Stimulated activated naive B cell treated with anti-CD40 and anti-IgM and Interleukin-4, amounts not matched to agents 10 μg/mL and 1 μg/mL and 100 μg/mL, for 72 hours (primary cell): Measurements from ENCODE around the gene AMBP.

Experiments used
- ATAC-seq, 2 donors: fragments of 150-1000 bp; cut with Tn5 transposase; replicated peaks; 2 replicates each; pipeline ENCODE4 v1.10.0; 2021; ENCODE audit warnings: moderate library complexity in 1 of 2
- DNase-seq: peaks from one replicate; pipeline ENCODE4 v3.0.0; 2021
- H3K27ac Mint-ChIP-seq: one replicate; pipeline ENCODE4 v1.8.0; 2022; ENCODE audit warnings: mild to moderate bottlenecking, mixed read lengths
- H3K27me3 Mint-ChIP-seq, 2 donors: one replicate each; pipeline ENCODE4 v1.8.0; 2022; ENCODE audit warnings: mixed read lengths in 2 of 2
- H3K36me3 Mint-ChIP-seq, 2 donors: one replicate each; pipeline ENCODE4 v1.8.0; 2022; ENCODE audit warnings: mixed read lengths in 2 of 2, mild to moderate bottlenecking in 1 of 2
- H3K4me1 Mint-ChIP-seq, 2 donors: one replicate each; pipeline ENCODE4 v1.8.0; 2022; ENCODE audit warnings: mixed read lengths in 2 of 2, mild to moderate bottlenecking in 1 of 2
- H3K4me3 Mint-ChIP-seq, 2 donors: one replicate each; pipeline ENCODE4 v1.8.0; 2022; ENCODE audit warnings: mild to moderate bottlenecking in 2 of 2, mixed read lengths in 2 of 2, moderate library complexity in 1 of 2
- H3K9me3 Mint-ChIP-seq, 2 donors: one replicate each; pipeline ENCODE4 v1.8.0; 2022; ENCODE audit warnings: mixed read lengths in 2 of 2, mild to moderate bottlenecking in 1 of 2

AMBP gene

DNA sequence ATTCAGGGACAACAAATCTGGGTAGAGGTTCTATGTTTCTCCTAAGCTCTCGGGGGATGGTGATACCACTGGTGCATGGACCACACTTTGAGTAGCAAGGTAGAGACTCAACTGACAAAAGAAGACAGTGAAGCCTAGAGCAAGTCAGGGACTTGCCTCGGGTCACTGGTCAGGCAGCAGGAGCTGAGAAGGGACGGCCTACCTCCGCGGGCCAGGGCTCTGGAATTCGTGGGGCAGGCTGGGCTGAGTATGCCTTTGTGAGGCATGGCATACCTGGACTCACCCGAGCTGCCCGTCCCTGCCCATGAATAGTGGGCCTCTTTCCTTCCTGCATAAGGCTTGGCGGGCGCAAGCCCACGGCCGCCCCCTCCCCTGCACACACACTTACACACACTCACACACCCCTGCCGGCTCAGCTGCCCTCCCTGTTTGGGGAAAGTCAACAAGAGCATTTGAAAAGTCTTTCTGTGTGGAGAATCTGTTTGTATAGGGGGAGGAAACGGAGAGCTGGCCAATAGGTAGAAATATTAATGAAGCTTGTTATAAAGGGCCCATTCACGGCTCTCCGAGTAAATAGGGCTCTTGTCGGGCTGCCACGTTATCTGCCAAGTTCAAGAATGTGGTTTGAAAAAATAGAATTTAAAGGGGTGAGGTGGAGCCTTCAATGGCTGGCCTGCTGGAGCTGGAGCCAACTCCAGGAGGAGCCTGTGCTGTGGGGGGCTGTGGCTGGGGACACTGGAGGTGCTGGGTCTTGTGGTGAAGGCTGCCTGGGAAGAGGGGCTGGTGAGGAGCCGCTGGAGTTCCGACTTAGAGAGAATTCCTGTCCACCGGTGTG, 40.1 kb upstream of the AMBP start:
- Mint-ChIP-seq H3K36me3 (no peaks in the 10 kb centered on the region), H3K4me3 (no peak overlapping the region), H3K4me1 (no peaks in the 10 kb centered on the region), H3K27ac (no peak overlapping the region), H3K9me3 (peaks cover 0 to 3% of the 10 kb centered on the region in 2 donors), H3K27me3 (peaks cover 35 to 36% of the 10 kb centered on the region in 2 donors)
- ATAC-seq = no peak
- DNase-seq = no peak

DNA sequence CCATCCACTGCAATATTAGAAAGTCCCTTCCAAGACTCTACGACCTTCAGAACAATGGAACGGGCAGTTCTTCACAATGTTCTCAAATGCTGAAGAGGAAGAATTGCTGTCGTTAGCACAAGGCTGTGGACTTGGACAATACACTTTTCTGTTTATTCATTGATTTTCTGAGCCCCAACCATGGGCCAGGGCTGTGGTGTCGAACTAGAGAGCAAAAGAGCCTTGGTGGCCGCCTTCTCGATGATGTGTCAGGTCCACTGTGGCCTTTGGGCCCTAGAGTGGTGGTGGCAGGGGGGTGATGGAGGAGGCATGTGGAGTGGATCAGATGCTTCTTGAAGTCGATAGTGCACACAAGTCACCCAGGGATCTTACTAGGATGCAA, 39.5 kb upstream of the AMBP start:
- peaks cover 0 to 5% of the 10 kb centered on the region in 2 donors for H3K9me3 Mint-ChIP-seq
- DNase-seq (no peak), ATAC-seq (no peak)
- no peak overlapping the region for H3K4me3 Mint-ChIP-seq
- no peaks in the 10 kb centered on the region for H3K36me3 Mint-ChIP-seq
- peaks cover 41% of the 10 kb centered on the region in 2 donors for H3K27me3 Mint-ChIP-seq
- H3K27ac Mint-ChIP-seq = no peak overlapping the region
- no peaks in the 10 kb centered on the region for H3K4me1 Mint-ChIP-seq

DNA sequence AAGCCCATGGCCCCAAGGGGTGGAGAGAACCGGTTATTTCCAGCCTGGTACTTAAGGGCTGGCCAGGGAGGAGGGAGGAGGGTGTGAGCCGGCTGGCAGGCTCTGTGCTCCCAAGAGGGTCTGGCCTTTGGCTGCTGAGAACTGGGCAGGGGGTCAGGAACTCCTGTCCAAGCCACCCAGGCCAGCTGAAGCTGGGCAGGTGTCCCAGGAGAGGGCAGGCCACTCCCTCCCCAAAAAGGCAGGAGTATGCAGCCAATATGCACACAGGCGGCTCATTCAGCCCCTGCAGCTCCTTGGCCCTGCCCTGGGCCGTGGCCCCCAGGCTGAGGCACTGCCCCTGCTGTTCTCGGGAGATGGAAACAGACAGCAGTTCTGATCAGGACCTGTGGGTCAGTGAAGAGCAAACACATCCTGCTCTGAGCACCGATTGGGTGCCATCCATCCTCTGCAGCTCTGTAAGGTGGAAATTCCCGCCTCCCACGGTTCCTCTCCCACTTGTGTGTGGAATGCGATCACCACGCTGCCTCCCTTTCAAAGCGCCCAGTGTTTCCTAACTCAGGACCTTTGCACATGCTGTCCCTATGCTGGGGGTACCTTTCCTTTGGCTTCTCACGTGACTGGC, 38.1 kb upstream of the AMBP start:
- no peaks in the 10 kb centered on the region for H3K36me3 Mint-ChIP-seq
- DNase-seq (no peak), ATAC-seq (no peak)
- H3K4me1 Mint-ChIP-seq = no peaks in the 10 kb centered on the region
- no peak overlapping the region for H3K4me3 Mint-ChIP-seq
- peaks cover 0 to 5% of the 10 kb centered on the region in 2 donors for H3K9me3 Mint-ChIP-seq
- peaks cover 42 to 47% of the 10 kb centered on the region in 2 donors for H3K27me3 Mint-ChIP-seq
- no peak overlapping the region for H3K27ac Mint-ChIP-seq

DNA sequence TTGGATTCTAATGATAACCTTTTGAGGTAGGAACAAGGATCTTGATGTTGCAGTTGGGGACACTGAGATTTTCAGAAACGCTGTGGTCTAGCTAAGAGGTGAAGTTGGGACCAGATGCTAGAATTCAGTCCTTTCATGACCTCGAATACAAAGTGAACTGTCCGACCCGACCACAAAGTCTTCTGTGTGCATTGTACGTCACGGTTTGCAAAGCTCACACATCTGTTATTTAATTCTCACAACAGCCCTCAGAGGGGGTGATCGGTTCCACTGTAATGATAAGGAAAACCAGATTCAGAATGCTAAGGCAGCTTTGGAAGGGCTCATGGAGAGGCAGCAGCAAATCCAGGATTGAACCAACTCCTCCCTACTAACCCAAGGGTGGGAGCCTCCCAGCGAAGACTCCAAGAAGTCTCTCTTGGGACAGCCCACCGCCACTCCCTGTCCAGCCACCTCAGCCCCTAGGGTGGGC, 37.6 kb upstream of the AMBP start:
- Mint-ChIP-seq H3K4me3 (no peak overlapping the region), H3K27ac (no peak overlapping the region), H3K27me3 (peaks cover 40 to 50% of the 10 kb centered on the region in 2 donors), H3K4me1 (no peaks in the 10 kb centered on the region), H3K36me3 (no peaks in the 10 kb centered on the region), H3K9me3 (peaks cover 0 to 4% of the 10 kb centered on the region in 2 donors)
- DNase-seq = no peak
- ATAC-seq = no peak

DNA sequence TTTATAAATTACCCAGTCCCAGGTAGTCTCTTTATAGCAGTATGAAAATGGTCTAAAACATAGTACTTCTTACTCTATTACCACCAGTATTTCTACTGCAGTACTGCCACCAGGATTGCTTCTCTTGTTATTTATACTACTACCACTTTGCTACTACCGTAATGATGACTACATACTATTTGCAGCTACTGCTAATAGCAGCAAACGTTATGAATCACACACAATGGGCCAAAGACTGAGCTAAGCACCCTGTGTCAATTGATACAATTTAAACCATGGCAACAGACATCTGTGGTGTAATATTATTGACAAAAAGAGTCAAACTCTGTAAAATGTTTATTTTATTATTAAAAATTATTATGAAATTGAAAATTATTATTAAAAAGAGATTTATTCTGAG, 36.3 kb upstream of the AMBP start:
- Mint-ChIP-seq H3K4me1 (no peaks in the 10 kb centered on the region), H3K4me3 (no peak overlapping the region), H3K27me3 (peaks cover 37 to 49% of the 10 kb centered on the region in 2 donors), H3K27ac (no peak overlapping the region), H3K36me3 (no peaks in the 10 kb centered on the region), H3K9me3 (peaks cover 0 to 2% of the 10 kb centered on the region in 2 donors)
- ATAC-seq = no peak
- DNase-seq = no peak

GRCh38 chr9:114112778-114113584, 34.9 kb upstream of the AMBP start:
- no peak overlapping the region for H3K4me3 Mint-ChIP-seq
- no peaks in the 10 kb centered on the region for H3K4me1 Mint-ChIP-seq
- H3K36me3 Mint-ChIP-seq = no peaks in the 10 kb centered on the region
- DNase-seq (no peak), ATAC-seq (no peak)
- no peak overlapping the region for H3K27ac Mint-ChIP-seq
- H3K27me3 Mint-ChIP-seq = peaks cover 35 to 44% of the 10 kb centered on the region in 2 donors
- H3K9me3 Mint-ChIP-seq = peaks cover 0 to 2% of the 10 kb centered on the region in 2 donors

DNA sequence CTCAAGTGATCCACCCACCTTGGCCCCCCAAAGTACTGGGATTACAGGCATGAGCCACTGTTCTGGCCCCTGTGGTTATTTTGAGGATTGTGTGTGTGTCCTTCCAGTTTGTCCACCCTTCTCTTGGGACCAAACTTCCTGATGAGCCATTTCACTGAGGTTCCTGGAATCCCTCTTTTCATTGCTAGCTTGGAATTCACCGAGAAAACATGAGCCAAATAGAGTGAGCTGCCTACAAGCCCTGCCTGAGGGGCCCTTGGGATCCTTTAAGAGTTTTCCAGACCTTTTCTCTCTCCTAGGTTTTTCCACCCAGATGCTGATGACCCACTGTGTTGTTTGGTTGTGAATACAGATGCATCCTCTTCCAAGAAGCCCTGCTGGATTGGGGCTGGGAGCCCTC, 34.2 kb upstream of the AMBP start:
- no peak overlapping the region for H3K4me3 Mint-ChIP-seq
- H3K27ac Mint-ChIP-seq = no peak overlapping the region
- H3K36me3 Mint-ChIP-seq = no peaks in the 10 kb centered on the region
- ATAC-seq (no peak), DNase-seq (no peak)
- peaks cover 0 to 2% of the 10 kb centered on the region in 2 donors for H3K9me3 Mint-ChIP-seq
- peaks cover 0 to 2% of the 10 kb centered on the region in 2 donors for H3K4me1 Mint-ChIP-seq
- peaks cover 35 to 43% of the 10 kb centered on the region in 2 donors for H3K27me3 Mint-ChIP-seq

- DNase-seq (no peak), ATAC-seq (no peak)
- no peaks in the 10 kb centered on the region for H3K36me3 Mint-ChIP-seq
- no peak overlapping the region for H3K27ac Mint-ChIP-seq
- no peak overlapping the region for H3K4me3 Mint-ChIP-seq
- H3K27me3 Mint-ChIP-seq = peaks cover 29 to 37% of the 10 kb centered on the region in 2 donors
- peaks cover 0 to 2% of the 10 kb centered on the region in 2 donors for H3K4me1 Mint-ChIP-seq
- peaks cover 0 to 2% of the 10 kb centered on the region in 2 donors for H3K9me3 Mint-ChIP-seq
These were observed 32.1 kb upstream of the AMBP start for GRCh38 chr9:114110180-114110579.

- peaks cover 0 to 2% of the 10 kb centered on the region in 2 donors for H3K9me3 Mint-ChIP-seq
- H3K4me1 Mint-ChIP-seq = peaks cover 0 to 2% of the 10 kb centered on the region in 2 donors
- no peak overlapping the region for H3K27ac Mint-ChIP-seq
- no peak for DNase-seq
- no peak for ATAC-seq
- no peak overlapping the region for H3K4me3 Mint-ChIP-seq
- H3K36me3 Mint-ChIP-seq = no peaks in the 10 kb centered on the region
- H3K27me3 Mint-ChIP-seq = peaks cover 27 to 33% of the 10 kb centered on the region in 2 donors
These were observed 31.0 kb upstream of the AMBP start for GRCh38 chr9:114109124-114109523.

DNA sequence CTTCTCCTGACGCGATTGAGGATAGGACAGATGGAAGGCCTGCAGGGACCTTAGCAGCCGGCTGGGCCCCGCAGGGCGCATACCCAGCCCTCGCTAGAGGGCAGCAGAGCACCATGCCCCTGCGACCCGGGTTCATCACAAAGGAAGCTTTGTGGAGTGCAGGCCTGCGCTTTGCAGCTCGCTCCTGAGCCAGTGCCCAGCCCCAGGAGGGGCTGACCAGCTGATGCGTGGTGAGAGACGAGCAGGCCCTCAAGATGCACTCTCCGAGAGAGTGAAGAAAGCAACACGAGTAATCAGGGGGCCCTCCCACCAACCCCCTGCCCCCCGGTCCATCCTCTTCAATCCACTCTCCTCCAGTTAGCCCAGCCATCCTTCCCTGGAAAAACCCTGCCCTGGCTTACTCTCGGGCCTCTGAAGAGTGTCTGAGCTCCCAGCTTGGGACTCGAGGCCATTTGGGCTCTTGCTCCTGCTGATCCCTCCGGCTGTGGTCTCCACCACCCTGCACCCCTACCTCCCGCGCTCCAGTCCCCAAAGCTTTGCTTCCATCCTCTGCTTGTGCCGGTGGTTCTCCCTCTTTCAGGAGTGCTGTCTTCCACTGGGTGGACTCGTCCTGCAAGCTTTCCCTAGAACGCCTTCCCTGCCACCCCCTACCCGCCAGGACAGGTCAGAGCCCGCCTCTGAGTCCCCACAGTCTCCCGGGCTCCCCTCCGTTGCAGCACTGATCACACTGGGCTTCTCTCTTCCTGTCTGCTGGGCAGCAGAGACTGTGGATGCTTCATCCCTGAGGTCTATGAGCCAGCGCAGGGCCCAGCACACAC, 30.1 kb upstream of the AMBP start:
- DNase-seq = peak; percentile 31
- Mint-ChIP-seq H3K9me3 (peaks cover 0 to 2% of the 10 kb centered on the region in 2 donors), H3K36me3 (no peaks in the 10 kb centered on the region), H3K27me3 (peaks cover 20 to 36% of the 10 kb centered on the region in 2 donors), H3K27ac (no peak overlapping the region), H3K4me3 (no peak overlapping the region), H3K4me1 (peaks cover 0 to 2% of the 10 kb centered on the region in 2 donors)
- ATAC-seq = peak; percentile 88 to 93

GRCh38 chr9:114107286-114108001, 29.3 kb upstream of the AMBP start:
- H3K36me3 Mint-ChIP-seq = no peaks in the 10 kb centered on the region
- H3K9me3 Mint-ChIP-seq = peaks cover 0 to 3% of the 10 kb centered on the region in 2 donors
- peaks cover 0 to 2% of the 10 kb centered on the region in 2 donors for H3K4me1 Mint-ChIP-seq
- ATAC-seq (peak; percentile 21 to 41), DNase-seq (no peak)
- no peak overlapping the region for H3K4me3 Mint-ChIP-seq
- peaks cover 19 to 36% of the 10 kb centered on the region in 2 donors for H3K27me3 Mint-ChIP-seq
- no peak overlapping the region for H3K27ac Mint-ChIP-seq

DNA sequence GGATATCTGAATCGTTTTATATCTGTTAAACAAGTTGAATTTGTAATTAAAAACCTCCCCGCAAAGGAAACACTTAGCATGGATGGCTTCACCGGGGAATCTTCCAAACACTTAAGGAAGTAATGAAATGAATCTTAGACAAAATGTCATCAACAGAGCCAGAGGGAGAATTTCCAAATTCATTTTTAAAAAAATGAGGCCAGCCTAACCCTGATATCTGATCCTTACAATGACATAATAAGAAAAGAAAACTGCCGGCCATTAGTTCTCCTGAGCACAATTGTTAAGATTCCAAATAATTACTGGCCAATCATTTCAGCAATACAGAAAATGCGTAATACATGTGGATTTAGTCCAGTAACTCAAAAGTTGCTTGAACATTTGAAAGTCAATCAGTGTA, 27.1 kb upstream of the AMBP start:
- ATAC-seq = no peak
- H3K9me3 Mint-ChIP-seq = peaks cover 3 to 11% of the 10 kb centered on the region in 2 donors
- H3K36me3 Mint-ChIP-seq = peaks cover 3% of the 10 kb centered on the region in 2 donors

DNA sequence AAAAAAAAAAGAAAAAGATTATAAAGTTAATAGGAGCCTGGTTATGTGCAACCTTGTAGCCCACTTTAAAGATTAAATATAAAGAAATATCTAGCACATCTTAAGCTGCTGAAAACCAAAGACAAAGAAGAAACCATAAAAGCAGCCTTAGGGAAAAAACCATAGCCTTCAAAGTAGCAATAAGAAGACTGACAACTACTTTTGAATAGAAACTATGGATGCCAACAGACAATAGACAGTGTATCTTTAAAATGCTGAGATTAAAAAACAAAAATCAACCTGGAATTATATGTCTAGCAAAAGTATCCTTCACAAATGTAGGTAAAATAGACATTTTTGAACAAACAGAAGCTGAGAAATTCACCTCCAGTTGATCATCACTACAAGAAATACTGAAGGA, 24.4 kb upstream of the AMBP start:
- peaks cover 3 to 11% of the 10 kb centered on the region in 2 donors for H3K9me3 Mint-ChIP-seq
- peaks cover 2 to 3% of the 10 kb centered on the region in 2 donors for H3K4me1 Mint-ChIP-seq
- DNase-seq = no peak
- no peak for ATAC-seq
- H3K36me3 Mint-ChIP-seq = peaks cover 3% of the 10 kb centered on the region in 2 donors
- peaks cover 29 to 42% of the 10 kb centered on the region in 2 donors for H3K27me3 Mint-ChIP-seq
- no peak overlapping the region for H3K4me3 Mint-ChIP-seq
- no peak overlapping the region for H3K27ac Mint-ChIP-seq

More for the DNA sequence above, 27.1 kb upstream of the AMBP start:
- Mint-ChIP-seq H3K27me3 (peaks cover 27 to 34% of the 10 kb centered on the region in 2 donors), H3K27ac (no peak overlapping the region), H3K4me3 (no peak overlapping the region), H3K4me1 (peaks cover 0 to 2% of the 10 kb centered on the region in 2 donors)
- DNase-seq = no peak
